Liver (tissue), 3 donors: ENCODE measurements around the gene MCM9.

Experiments
- EGR1 ChIP-seq, 2 donors: IDR thresholded peaks; 2 replicates each; pipeline ENCODE4 v1.6.1; 2016 to 2018; ENCODE audit warnings: antibody characterized with exemption in 2 of 2, low read depth in 2 of 2
- HNF4G ChIP-seq: IDR thresholded peaks from 2 replicates; pipeline ENCODE4 v1.6.1; 2016; ENCODE audit warnings: antibody characterized with exemption
- JUND ChIP-seq, 2 donors: IDR thresholded peaks; 2 replicates each; pipeline ENCODE4 v1.6.1; 2016; ENCODE audit warnings: antibody characterized with exemption in 2 of 2
- RAD21 ChIP-seq, 2 donors: IDR thresholded peaks; 2 replicates each; pipeline ENCODE4 v1.6.1; 2016; ENCODE audit warnings: antibody characterized with exemption in 2 of 2, mild to moderate bottlenecking in 2 of 2
- SP1 ChIP-seq: IDR thresholded peaks from 2 replicates; pipeline ENCODE4 v1.6.1; 2018; ENCODE audit warnings: antibody characterized with exemption, mild to moderate bottlenecking
- YY1 ChIP-seq: IDR thresholded peaks from 2 replicates; pipeline ENCODE4 v1.6.1; 2016; ENCODE audit warnings: antibody characterized with exemption, mild to moderate bottlenecking
- TF ChIP-seq, protein P1 (sequence below): fragments of 150-350 bp; IDR thresholded peaks from 2 replicates; pipeline ENCODE4 v1.5.1; 2017; ENCODE audit warnings: improper control_type of control experiment, low read depth, low read length; ENCODE audit not compliant: missing input control
- donor health status: healthy.
- donor health status: healthy.

DNA sequence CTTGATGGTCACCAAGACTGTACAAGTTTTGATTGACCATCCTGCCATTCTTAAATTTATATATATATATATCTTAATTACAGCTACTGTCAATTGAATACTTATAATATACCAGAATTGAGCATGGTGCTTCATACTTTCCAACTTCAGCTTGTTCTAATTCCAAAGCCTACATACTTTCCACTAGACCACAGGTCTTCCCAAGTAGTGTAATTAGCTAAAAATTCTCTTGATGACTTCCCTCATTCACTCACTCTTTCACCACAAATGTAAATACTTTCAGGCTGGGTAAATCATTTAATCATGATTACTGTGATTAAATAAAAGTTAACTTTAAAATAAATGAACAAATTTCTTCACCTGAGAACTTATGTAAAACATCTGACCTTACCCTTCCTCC lies 37.6 kb downstream of the MCM9 start:
- TF ChIP-seq, protein P1, sequence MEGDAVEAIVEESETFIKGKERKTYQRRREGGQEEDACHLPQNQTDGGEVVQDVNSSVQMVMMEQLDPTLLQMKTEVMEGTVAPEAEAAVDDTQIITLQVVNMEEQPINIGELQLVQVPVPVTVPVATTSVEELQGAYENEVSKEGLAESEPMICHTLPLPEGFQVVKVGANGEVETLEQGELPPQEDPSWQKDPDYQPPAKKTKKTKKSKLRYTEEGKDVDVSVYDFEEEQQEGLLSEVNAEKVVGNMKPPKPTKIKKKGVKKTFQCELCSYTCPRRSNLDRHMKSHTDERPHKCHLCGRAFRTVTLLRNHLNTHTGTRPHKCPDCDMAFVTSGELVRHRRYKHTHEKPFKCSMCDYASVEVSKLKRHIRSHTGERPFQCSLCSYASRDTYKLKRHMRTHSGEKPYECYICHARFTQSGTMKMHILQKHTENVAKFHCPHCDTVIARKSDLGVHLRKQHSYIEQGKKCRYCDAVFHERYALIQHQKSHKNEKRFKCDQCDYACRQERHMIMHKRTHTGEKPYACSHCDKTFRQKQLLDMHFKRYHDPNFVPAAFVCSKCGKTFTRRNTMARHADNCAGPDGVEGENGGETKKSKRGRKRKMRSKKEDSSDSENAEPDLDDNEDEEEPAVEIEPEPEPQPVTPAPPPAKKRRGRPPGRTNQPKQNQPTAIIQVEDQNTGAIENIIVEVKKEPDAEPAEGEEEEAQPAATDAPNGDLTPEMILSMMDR = no peak
- TF ChIP-seq RAD21 (IDR thresholded peaks at IDR 0.05) (no peak), SP1 (no peak), EGR1 (IDR thresholded peaks at IDR 0.05; ENCODE audit: low read depth in 2 of 2) (no peak), JUND (IDR thresholded peaks at IDR 0.05) (no peak), YY1 (no peak), HNF4G (no peak)
